ENCODE data around the gene CPM.
"Not testable (repeated sequence)": the region's sequence is repeated elsewhere in the genome, so short reads cannot be mapped to it uniquely, and the experiment has no call there.

The CPM gene

DNA sequence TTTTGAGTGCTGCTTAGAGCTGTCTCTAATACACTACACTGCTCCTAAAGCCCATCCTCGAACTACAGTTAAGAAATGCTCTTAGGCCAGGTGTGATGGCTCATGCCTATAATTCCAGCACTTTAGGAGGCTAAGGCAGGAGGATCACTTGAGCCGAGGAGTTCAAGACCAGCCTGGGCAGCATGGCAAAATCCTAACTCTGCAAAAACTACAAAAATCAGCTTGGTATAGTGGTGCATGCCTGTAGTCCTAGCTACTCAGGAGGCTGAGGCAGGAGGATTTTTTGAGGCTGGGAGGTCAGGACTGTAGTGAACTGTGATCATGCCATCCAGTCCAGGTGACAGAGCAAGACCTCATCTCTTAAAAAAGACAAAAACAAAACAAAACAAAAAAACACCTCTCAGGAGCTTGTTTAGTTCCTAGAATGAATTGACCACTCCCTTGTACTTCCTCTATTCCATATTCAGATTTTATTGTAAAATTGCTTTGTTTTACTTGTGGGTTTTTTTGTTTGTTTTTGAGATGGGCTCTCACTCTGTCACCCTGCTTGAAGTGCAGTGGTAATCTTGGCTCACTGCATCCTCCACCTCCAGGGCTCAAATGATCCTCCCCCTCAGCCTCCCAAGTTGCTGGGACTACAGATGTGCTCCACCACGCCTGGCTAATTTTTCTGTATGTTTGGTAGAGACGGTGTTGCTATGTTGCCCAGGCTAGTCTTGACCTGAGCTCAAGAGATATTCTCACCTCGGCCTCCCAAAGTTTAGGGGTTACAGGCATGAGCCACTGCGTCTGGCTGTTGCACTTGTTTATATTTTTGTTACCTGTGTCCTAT lies 111.4 kb downstream of the CPM start:
- no peak for DNase-seq
- intact Hi-C loops (cut with DNase I) = loop anchor here (10.0 kb wide), 1 partner anchor 333 kb away; no protein-coding TSS in a partner anchor

- intact Hi-C loops (cut with DNase I) = not testable (repeated sequence)
Measured at GRCh38 chr12:68819481-68819880, 113.5 kb downstream of the CPM start.

GRCh38 chr12:68815928-68816800 lies 116.8 kb downstream of the CPM start:
- no peak for DNase-seq
- intact Hi-C loops (cut with DNase I) = no loop called here

More at GRCh38 chr12:68819481-68819880, 113.5 kb downstream of the CPM start:
- not testable (repeated sequence) for DNase-seq

GRCh38 chr12:68815232-68815927 lies 117.6 kb downstream of the CPM start:
- DNase-seq = no peak
- intact Hi-C loops (cut with DNase I) = no loop called here

DNA sequence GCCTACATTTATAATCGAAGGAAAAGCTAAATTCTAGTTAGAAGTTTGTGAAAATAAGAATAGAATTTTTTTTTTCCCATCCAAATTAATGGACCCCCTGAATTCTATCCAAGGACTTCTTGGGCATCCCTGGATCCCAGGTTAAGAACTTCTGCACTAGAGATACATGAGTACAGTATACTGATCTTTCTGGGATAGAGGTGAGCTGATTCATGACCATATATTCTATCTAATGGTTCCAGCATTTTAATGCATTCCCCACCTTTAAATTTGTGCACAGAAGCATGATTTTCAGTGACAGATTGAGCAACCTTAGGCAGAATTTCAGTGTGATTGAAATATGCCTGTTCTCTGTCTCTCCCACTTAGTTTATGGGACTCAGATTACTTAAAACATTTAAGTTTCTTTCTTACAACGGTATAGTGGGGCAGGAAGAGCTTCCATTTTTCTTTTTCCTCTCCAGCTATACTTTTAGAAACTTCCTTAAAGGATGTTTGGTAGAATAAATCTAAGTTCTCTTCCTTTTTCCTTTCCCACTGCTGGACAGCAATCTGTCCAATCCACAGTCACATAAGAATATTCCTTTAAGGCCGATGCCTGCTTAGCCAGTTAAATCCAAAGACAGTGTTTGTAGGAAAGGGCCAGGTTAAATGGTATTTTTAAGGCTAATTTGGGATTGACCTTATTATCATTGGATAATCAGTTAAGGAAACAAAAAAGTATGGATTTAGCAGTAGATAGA lies 118.3 kb downstream of the CPM start:
- no peak for DNase-seq
- intact Hi-C loops (cut with DNase I) = no loop called here

DNA sequence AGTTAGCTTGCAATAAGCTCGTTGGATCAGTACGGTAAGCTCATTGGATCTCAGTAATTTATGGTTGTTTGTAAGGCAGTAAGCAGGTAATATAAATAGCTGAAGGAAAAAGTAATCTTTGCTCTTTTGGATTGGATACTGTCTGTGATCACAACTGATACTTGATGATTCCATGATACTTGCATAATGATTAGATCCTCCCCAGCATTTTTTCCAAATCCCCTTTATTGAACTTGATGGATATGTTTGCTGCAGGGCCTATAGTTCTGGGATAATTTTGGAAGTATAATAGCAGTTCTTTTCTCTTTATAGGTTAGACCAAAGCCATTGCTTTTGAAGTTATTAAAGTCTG lies 119.8 kb downstream of the CPM start:
- intact Hi-C loops (cut with DNase I) = no loop called here
- no peak for DNase-seq

DNA sequence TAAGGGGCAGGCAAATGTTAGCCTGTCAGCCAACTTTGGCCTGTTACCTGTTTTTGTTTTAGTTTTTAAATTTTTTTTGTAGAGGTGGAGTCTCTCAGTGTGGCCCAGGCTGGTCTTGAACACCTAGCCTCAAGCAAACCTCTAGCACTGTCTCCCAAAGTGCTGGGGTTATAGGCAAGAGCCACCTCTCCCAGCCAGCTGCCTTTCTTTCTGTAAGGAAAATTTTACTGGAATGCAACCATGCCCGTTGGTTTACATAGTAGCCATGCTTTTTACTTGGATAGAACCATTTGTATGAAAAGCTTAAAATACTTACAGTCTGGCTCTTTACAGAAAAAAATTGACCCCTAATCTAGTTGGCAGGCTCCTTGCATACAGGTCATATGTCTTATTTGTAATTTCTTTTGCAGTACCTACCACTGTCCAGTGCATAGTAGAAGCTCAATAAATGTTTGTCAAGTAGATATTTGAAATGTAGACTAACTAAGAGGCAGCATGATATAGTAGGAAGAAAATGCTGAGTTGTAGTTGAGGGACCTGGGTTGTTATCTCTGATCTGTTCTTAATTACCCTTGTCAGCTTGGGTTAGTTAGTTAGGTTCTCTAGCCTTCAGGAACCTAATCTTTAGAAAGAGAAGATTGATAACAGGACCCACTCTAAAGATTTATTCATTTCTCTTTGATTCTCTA lies 120.3 kb downstream of the CPM start:
- DNase-seq = no peak
- intact Hi-C loops (cut with DNase I) = no loop called here

GRCh38 chr12:68811573-68811972 lies 121.4 kb downstream of the CPM start:
- DNase-seq; intact Hi-C loops (cut with DNase I): not testable (repeated sequence)

- DNase-seq; intact Hi-C loops (cut with DNase I): not testable (repeated sequence)
Measured at GRCh38 chr12:68810027-68810389, 123.0 kb downstream of the CPM start.

- intact Hi-C loops (cut with DNase I) = loop anchor here (2.0 kb wide), 1 partner anchor 63 kb away; the partner anchor contains the start of gene SLC35E3
- DNase-seq = no peak
Measured at GRCh38 chr12:68809190-68810026, 123.6 kb downstream of the CPM start.

- peak; percentile 17 to 80 (median 49) for DNase-seq
- intact Hi-C loops (cut with DNase I) = loop anchor here (2.0 kb wide), 1 partner anchor 62 kb away; the partner anchor contains the start of gene SLC35E3
Measured at GRCh38 chr12:68808388-68809189, 124.4 kb downstream of the CPM start.

GRCh38 chr12:68807576-68808387 lies 125.2 kb downstream of the CPM start, which contains the start of gene MDM2:
Gene MDM2, plus strand, starts transcription at chr12:68808177. Its CDS starts 301 bp downstream, at chr12:68808478.
- DNase-seq = peak; percentile 69 to 95 (median 91)
- intact Hi-C loops (cut with DNase I) = loop anchor here (2.0 kb wide), 1 partner anchor 61 kb away; the partner anchor contains the start of gene SLC35E3

GRCh38 chr12:68807274-68807575 lies 125.7 kb downstream of the CPM start:
- peak in 4 of 42 donors; percentile 16 to 66 (median 43) for DNase-seq
- intact Hi-C loops (cut with DNase I) = not testable (repeated sequence)

- intact Hi-C loops (cut with DNase I) = no loop called here
- DNase-seq = no peak
Measured at GRCh38 chr12:68806488-68807237, 126.3 kb downstream of the CPM start.

DNA sequence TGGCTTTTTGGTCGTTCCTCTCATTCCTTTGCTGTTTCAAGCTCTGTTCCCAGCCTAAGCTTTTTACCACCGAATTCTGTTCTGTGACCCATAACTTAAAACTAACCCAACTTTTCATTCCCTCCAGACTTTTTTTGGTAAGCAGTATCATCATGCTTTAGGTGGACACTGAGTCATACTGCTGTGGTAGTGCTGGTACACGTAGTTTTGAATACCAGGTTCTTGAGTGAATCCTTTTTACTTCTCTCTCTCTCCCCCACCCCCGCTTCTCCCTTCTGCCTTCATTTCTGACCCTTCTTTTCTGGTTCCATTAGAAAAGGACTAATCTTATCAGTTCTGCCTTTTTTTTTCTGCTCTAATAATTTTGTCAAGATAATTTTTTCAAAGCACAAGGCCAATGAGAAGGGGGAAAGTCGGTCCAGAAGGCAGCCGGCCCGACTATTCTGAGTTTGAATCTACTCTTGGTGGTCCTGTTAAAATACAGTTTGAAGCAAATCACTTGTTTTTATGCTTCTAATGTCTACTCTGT lies 127.3 kb downstream of the CPM start:
- intact Hi-C loops (cut with DNase I) = no loop called here
- no peak for DNase-seq
